ENCODE results near the gene ATG2A. TPM values are rescaled to one million over a fixed set of nuclear protein-coding genes. Genes with fewer than 3 reads are reported as not detected.

ATG2A gene
- 10 to 100 TPM in 7 of 10 donors, 1 to 10 TPM in 3; 8.1 to 13.5 (median 11.1) TPM for polyA plus RNA-seq (ENCODE audit: insufficient read length in 10 of 10)
- long read RNA-seq, donor 1, result 0 reads
- long read RNA-seq, donor 2, result 0 reads
- long read RNA-seq, donor 3, result 0 reads
- long read RNA-seq, donor 4, result 0 reads
- long read RNA-seq, donor 5, result 0 reads
- long read RNA-seq, donor 6, result 0 reads
- long read RNA-seq, donor 7, result 0 reads
- long read RNA-seq, donor 8, result 0 reads
- long read RNA-seq, donor 9, result 0 reads

DNA sequence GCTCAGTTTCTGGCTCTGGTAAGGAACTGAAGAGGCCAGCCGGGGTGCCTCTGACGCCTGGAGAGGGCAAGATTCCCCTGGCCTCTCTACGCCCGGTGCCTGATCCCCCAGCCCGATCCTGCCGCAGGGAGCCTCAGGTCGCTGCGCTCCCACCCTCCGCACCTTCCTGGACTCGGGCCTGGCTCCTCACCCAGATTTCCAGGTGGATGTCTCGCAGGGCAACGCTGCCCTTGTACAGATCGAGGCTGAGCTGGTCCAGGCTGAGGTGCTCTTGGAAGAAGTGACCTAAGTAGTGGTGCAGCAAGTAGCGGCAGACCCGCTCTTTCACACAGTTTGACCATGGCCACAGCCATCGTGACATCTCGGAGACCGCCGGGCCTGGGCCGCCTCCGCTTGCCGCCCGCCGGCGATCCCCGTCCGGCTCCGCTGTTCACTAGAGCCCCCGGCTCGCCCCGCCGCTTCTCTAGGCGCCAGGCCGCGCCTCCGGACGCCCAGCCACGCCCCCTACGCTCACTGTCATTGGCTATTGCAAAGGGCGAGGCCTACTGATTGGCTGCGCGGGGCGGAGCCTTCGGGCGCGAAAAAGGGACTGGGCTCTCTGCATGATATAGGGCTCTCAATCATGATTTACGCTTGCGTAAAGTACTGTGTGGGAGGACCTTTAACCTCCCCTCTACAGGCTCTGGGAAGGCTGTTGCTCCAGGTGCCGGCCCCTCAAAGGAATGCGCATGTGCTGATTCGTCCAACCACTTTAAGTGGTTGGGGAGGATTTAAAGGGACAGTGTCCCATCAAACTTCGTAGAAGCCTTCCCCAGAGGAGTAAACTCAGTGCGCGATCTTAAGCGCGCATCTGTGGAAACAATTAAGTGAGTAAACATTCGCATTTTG is at the start of gene ATG2A:
ATG2A (minus strand) TSS at position 435 of the 888 bp plus-strand sequence; CDS start at position 361, 74 bp downstream.
- peak; percentile 99 to 100 (median 100) for DNase-seq

DNA sequence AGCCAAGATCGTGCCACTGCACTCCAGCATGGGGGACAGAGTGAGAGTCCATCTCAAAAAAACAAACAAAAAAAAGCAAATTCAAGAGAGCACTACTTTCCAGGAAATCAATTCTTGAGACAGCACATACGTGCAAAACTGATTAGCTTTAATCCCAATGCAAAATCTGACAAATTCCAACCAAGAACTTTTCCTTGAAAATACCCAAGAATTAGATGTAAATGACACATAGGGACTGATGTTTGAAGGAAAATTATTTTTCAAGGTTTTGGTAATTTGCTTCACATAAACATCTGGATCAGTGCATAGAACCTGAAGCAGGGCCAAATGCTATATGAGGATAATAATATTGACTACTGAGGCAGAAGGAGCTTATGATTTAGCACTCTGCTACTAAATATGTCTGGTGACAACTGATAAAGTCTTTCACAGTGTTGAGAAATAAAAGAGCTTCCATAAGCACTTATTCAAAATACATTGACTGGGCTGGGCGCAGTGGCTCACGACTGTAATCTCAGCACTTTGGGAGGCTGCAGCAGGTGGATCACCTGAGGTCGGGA is 46.1 kb upstream of the ATG2A start:
- DNase-seq, result no peak

DNA sequence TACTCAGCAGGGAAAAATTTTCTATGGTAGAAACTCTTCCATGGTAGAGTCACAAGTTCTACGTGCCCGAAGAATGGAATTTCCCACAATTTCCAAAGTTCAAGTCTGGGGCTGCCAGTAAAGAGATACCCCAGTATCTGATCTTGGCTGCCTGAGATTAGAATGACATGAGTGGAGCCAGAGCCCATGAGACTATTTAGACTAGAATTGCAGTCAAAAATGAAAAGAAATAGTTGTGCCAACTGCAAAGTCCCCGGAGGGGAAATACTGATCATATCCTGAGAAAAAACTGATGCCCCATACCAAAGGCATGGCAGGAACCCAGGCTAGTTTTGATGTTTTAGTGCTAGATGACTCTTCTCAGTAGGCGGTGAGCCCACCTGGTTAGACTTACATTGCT is 43.7 kb upstream of the ATG2A start:
- no peak for DNase-seq

DNA sequence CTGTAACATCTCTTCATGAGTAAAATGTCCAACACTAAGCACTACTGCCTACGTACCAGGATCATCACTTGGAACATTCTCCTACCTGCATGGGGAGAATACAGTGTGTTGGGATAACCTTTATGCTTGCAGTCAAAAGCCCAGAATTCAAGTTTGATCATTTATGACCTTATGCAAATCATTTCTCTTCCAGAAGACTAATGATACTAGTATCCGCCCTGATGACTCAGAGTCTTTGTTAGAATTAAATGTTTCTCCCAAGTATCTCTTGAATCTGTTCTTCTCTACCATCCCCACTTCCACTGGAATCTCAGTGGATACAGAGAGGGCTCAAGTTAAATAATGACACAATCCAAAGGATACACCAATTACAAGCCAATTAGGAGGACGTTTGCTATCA is 42.5 kb upstream of the ATG2A start:
- no peak for DNase-seq

DNA sequence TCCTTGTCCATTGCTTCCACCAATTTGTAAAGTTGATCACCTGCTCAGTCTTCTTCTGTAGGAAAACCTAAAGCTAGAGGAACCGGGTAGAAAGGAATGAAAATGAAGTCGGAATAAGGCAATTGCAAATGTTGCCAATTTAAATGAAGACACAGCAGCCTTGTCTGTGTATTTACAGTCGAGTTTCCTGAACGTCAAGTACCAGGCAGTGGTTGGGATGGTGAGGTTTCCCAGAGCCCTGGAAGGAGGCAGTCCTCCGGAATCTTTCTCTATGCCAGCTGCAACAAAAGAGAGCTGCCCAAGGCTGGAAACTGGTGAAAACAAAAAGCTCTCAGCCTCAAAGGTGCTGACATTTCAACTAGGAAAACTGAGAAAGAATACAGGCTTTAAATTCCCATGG is 37.2 kb upstream of the ATG2A start:
- DNase-seq, result no peak

DNA sequence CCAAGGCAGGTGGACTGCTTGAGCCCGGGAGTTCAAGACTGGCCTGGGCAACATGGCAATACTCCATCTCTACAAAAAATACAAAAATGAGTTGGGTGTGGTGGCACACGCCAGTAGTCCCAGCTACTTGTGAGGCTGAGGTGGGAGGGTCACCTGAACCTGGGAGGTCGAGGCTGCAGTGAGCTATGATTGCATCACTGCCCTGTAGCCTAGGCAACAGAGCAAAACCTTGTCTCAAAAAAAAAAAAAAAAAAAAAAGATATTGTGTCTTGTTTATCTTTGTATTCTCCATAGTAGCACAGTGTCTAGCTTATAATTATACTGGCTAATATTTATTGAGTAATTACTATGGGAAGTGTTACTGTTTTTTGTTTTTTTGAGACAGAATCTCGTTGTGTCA is 34.5 kb upstream of the ATG2A start:
- DNase-seq, result no peak

DNA sequence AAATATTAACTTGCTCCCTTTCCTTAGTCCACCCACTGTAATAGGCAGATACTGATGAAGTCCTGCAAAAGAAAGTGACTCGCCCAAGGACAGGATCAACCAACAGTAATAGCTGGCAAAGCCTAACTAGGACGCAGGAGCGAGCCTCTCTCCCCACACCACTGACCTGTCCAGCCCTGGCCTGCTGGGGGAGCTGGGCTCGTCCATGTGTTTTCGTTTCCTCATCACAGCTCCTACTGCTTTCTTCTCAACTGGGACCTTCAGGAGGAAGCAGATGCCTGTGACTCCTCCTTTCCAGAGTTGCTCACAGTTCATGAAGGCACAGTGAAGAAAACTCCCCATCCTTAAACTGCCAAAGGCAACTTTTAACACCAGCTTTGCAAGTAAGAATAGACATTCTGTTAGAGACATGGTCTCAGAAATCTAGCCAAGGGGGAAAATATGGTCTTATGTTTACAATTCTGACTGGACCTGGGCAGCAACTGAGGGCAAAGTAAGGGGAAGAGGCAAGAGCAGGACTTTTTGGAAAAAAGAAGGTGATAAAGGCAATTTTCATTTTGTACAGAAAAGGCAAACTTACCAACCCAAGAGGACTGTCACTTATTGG is 30.3 kb upstream of the ATG2A start:
- peak in 1 of 3 donors; percentile 13 for DNase-seq

DNA sequence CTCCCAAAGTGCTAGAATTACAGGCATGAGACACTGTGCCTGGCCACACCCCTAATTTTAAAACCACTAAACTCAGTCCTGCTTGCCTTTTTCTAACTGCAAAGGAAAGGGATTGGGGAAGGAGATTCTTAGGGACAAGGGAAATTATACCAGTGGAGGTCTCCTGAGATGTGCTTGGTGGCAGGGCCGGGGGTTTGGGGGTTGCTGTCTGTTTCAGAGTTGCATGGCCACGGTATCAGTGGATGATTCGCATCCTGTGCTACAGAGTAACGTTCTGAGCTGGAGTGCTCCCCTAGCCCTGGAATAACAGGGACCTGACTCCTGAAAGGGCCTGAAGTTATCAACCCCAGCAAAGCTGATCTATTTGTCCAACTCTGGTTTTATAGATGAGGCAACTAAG is 19.5 kb upstream of the ATG2A start:
- DNase-seq, result no peak

DNA sequence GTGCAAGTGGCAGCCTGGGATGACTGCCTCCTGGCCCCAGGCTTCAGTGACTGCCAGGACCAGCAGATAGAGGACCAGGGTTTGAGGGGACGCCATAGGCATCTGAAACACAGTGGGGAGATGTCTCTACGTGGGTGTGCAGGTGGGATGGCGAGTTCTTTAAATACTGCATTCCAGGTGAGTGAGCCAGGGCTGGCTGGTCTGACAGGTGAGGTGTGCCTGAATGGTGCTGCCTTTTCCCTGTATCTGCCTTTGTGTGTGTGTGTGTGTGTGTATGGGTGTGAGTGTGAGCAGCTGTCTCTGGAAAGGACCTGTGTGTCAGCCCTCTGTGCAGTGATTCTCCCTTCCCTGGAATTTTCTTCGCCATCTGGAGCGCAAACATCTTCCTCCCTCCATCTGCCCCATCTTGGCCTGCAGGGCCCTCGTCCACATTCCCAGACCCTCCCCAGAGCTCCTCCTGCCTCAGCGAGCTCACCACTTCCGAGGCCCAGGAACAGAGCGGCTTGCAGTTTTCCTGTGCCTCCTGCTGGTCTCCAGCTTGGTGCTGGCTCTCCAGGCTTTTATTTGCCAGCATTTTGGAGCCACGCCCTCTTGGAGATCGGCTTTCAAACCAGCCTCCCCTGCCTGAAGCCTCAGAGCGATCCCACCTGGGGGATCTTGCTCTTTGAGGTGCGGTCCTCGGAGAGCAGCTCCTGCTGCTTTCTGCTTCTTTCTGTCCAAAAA is 18.5 kb upstream of the ATG2A start, which contains the start of gene GPHA2:
GPHA2 (minus strand) TSS at position 535 of the 723 bp plus-strand sequence; CDS start at position 102, 433 bp downstream.
- DNase-seq, result peak in 1 of 3 donors; percentile 60

DNA sequence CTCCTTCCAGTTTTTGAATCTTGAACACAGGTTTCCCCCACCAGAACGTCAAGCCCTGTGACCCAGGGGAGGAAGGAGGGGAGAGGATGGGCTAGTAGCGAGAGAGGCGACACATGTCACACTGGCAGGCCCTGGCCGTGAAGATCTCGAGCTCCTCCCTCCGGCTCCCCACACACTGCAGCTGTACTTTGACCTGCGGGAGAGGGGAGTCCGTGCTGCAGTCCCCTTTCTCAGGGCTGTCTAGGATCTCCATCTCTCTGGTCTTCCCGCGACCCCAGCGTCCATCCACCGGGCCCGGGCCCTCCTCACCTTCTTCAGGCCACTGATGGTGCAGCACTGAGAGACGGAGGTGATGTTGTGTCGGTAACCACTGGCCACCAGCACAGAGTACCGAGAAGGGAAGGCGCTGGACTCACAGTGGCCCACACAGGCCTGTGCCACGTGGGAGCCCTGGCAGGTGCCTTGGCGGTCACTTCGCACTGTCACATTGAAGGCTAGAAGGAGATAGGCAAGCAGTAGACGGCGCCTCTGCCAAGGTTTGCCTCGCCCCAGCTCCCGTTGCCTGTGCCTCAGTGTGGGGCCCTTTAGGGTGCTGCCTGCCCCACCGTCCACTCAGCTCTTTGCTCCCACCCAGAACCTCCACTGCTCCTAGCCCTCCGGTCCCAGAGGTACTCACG is 17.8 kb upstream of the ATG2A start:
- no peak for DNase-seq

DNA sequence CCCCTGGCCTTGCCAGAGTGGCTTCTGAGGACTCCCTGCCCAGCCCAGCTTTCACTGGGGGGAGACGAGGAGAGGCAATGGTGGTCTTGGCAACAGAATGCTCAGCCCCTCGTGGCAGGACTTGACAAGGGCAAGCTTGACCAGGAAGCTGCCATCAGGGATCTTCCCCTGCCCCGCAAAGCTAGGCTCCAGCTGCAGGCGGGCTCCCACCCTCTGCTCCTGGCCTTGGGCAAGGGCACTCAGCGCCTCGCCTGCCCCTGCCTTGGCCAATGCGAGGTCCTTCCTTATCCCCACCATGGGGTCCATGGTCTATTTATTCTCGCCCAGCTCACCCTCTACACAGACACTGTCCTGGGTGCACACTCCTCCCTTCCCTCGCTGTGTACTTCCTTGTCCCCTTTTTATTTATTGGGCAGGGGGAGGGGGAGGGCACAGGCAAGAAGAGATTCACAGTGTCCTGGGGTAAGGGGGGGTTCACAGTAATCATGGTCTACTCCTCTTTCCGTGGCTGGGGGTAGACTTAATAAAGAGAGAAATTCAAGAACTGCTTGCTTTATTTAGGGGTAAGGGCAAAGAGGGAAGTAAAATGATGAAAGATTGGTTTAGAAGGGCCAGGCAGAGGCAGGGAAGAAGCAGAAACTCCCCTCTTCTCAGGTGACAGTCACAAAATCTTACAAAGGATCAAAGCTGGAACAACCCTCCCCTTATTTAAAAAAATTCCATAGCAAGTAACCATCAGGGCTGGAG is 17.1 kb upstream of the ATG2A start:
- DNase-seq, result no peak

DNA sequence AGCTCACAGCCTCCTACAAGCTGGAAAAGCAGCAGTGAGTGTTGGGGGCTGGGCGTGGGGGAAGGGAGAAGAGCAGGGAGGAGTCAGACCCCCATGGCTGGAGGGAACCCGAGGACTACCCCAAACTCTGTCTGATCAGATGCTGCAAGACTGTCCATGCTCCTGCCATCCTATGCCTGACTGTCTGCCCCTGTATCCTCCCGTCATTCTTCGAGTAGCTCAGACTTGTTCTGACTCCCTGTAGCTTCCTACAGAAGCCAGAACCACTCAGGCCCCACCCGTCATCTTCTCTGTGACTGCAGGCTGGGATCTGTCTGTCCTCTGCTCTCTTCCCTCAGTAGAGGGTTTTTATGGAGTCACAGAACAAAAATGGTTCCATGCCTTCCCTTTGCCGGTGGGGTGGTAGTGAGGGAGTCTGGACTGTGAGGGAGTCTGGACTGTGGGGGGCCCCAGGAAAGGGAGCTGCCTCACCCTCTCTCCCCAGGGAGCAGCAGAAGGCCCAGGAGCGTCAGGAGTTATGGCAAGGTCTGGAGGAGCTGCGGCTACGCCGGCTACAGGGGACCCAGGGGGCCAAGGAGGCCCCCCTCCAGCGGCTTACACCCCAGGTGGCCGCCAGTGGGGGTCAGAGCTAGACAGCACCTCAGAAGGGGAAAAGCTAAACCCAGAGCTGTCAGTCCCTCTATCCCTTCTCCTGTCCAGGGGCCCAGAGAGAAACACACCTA is 16.4 kb upstream of the ATG2A start:
- DNase-seq, result no peak

DNA sequence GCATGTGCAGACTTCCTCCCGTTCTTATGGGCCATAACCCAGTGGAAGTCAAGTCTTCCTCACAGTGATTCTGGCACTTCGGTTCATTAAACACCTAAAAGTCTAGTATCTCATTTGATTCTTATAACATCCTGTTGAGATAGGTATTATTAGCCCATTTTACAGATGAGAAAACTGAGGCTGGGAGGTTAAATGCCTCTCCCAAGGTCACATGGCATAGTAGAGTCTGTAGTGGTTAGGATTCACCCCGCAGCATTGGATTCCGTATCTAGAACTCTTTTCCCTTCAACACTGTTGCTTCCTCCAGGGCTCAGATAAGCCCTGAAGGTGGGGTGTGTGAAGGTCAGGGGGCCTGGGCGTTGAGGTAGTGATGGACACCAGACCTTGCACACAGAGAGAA is 15.3 kb upstream of the ATG2A start:
- DNase-seq, result no peak

DNA sequence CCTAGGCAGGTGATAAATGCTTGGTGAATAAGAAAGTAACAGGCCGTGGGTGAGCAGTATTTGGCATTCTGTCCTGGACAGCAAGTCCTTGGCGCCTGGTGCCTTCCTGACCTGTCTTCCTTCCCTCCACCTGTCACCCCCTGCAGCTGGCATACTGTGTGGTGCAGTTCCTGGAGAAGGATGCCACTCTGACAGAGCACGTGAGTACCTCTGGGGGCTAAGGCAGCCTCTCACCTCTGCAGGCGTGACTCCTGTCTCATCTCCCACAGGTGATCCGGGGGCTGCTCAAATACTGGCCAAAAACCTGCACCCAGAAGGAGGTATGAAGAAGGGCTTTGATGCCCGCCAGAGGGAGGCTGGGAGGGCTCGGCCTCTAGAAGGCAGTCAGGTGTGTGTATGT is 14.3 kb upstream of the ATG2A start:
- no peak for DNase-seq

DNA sequence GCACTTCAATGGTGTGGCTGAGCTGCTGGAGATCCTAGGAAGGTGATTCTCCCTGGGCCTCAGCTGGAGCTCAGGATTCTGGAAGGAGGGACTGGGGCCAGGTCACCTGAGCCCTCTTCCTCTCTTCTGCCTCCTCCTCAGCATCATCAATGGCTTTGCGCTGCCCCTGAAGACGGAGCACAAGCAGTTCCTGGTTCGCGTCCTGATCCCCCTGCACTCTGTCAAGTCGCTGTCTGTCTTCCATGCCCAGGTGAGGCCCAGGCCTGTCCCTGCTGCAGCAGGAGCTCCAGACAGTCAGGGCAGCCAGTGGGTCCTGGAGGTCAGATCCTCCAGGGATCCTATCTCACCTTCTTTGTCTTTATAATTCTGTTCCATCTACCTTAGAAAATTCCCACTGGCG is 13.3 kb upstream of the ATG2A start:
- DNase-seq, result no peak

DNA sequence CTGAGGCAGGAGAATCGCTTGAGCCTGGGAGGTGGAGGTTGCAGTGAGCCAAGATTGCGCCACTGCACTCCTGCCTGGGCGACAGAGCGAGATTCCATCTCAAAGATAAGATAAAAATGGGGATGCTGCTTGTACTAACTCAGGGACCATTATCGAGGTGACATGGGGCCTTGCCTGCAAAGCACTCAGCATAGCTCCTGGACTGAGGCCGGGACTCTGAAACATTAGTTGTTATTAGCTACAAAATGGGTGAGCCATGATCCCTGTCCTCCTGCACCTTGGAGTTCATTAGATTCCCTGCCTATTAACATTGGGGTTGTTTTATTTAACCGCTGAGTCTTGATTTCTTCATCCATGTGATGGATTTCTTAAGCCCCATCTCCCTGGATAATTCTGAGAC is 12.6 kb upstream of the ATG2A start:
- DNase-seq, result no peak

DNA sequence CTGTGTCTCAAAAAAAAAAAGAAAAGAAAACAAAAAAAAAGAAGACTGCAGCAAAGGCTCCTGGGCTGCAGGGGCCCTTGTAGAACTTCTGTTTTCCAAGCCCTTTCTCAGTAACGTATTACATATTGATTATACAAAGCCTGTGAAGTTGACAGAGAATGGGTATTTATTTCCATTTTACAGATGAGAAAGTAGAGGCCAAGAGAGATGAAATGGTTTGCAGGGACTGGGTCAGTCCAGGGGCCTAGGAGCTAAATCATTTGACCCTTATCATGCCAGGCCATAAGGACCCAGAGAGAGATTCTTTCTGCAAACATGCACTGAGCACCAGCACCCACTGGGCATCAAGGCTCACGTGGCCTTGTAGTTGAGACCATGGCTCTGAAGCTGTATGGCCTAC is 11.9 kb upstream of the ATG2A start:
- no peak for DNase-seq

DNA sequence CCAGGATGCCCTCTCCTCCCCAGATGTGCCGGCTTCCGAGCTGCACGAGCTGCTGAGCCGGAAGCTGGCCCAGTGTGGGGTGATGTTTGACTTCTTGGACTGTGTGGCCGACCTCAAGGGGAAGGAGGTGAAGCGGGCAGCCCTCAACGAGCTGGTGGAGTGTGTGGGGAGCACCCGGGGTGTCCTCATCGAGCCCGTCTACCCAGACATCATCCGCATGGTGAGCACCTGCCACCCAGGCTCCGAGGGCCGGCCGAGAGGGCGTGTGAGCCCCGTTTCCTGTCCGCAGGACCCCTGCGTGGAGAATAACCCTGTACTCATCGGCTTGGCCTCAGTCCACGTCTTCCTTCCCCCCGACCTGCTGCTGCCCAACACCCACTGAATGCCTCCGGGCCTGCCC is 9.7 kb upstream of the ATG2A start:
- no peak for DNase-seq

DNA sequence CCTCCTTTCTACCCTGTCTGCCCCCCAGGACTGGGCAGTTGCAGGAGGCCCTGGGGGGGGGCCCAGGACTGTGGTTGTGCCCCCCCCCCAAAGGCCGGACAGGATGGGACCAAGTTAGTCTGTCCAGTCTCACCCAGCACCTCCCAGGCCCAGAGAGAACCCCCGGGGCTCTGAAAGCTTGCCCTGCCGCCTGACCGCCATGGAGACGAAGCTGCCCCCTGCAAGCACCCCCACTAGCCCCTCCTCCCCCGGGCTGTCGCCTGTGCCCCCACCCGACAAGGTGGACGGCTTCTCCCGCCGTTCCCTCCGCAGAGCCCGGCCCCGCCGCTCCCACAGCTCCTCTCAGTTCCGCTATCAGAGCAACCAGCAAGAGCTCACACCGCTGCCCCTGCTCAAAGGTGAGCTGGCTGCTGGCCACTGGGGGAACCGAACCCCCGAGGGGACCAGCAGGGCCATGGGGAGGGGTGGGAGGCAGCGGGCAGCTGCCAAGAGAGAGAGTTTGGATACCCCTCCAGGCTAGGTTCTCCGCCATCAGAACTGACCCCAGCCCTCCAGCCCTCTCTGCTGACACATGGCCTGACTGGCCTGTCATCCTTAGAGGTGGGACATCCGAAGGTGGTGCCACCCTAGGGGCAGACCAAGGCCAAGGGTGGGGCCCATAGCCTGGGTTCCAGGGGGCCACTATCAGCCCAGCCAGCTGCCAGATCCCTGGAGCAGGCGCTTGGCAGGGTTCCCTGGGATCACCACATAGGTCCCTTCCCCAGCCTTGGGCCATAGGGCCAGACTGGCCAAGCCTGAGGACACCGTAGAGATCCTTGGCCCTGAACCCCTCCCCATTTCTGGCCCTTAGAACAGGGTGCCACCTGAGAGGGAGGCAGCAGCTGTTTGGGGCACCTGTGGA is 8.8 kb upstream of the ATG2A start:
- DNase-seq, result no peak

All from muscle of back (tissue), 13 donors.